ENCODE results near the gene MATCAP1.

The MATCAP1 gene

GRCh38 chr16:67128417-67128816, 55.3 kb downstream of the MATCAP1 start:
- H3K4me3 ChIP-seq (ENCODE audit: low read length) = no peak overlapping the region
- H3K9ac ChIP-seq (ENCODE audit: low read length) = no peak overlapping the region
- H3K9me3 ChIP-seq (ENCODE audit: control insufficient read depth, low read depth, low read length) = no peaks in the 10 kb centered on the region
- no peak overlapping the region for H3K27ac ChIP-seq (ENCODE audit: low read length)
- H3K4me1 ChIP-seq (ENCODE audit: control insufficient read depth, low read depth, low read length) = no peaks in the 10 kb centered on the region
- peaks cover 22% of the 10 kb centered on the region for H3K36me3 ChIP-seq (ENCODE audit: control insufficient read depth, low read depth, low read length)
- no peaks in the 10 kb centered on the region for H3K27me3 ChIP-seq (ENCODE audit: control insufficient read depth, insufficient read depth, low read length)
